HepG2 (cell line): Measurements from ENCODE around the gene CENPP. TPM values are rescaled to one million over a fixed set of nuclear protein-coding genes. Genes with fewer than 3 reads are reported as not detected.

Experiments
- CBX2 ChIP-seq, 2 experiments: fragments of 200-600 bp in 1 of 2; sonication (generic); formaldehyde crosslinking in 1 of 2; IDR thresholded peaks; 2 replicates each; pipeline versions ENCODE4 v1.7.0 to v1.8.1; 2018 to 2022; ENCODE audit warnings: low read depth in 2 of 2, low read length in 1 of 2, mild to moderate bottlenecking in 1 of 2, missing genetic modification reagents in 1 of 2
- ISL2 ChIP-seq: sonication (generic); formaldehyde crosslinking; IDR thresholded peaks from 2 replicates; pipeline ENCODE4 v1.5.0; 2020; ENCODE audit warnings: missing genetic modification reagents
- MATR3 ChIP-seq: sonication (generic); formaldehyde crosslinking; IDR thresholded peaks from 2 replicates; pipeline ENCODE4 v1.4.0; 2020; ENCODE audit warnings: missing genetic modification reagents
- MAX ChIP-seq: IDR thresholded peaks from 2 replicates; pipeline ENCODE4 v1.6.1; 2012; ENCODE audit warnings: inconsistent platforms
- RBFOX2 ChIP-seq: fragments of 200-400 bp; formaldehyde crosslinking; IDR thresholded peaks from 2 replicates; pipeline ENCODE4 v1.6.1; 2017; ENCODE audit warnings: low read depth, mild to moderate bottlenecking, low read length
- RBM22 ChIP-seq: fragments of 200-400 bp; formaldehyde crosslinking; optimal IDR thresholded peaks from 2 replicates; pipeline ENCODE3; 2017; ENCODE audit warnings: mild to moderate bottlenecking, low read length, moderate library complexity
- RERE ChIP-seq: IDR thresholded peaks from 2 replicates; pipeline ENCODE4 v1.6.1; 2016; ENCODE audit warnings: low read depth, missing genetic modification reagents, missing compliant biosample characterization
- RXRA ChIP-seq: sonication (generic); formaldehyde crosslinking; IDR thresholded peaks from 2 replicates; pipeline ENCODE4 v1.5.1; 2020; ENCODE audit warnings: missing genetic modification reagents
- SAP130 ChIP-seq: IDR thresholded peaks from 2 replicates; pipeline ENCODE4 v1.6.1; 2016; ENCODE audit warnings: low read depth
- SP5 ChIP-seq: IDR thresholded peaks from 2 replicates; pipeline ENCODE4 v1.6.1; 2016; ENCODE audit warnings: low read depth, borderline replicate concordance
- SPEN ChIP-seq: sonication (generic); formaldehyde crosslinking; IDR thresholded peaks from 2 replicates; pipeline ENCODE4 v1.5.1; 2020; ENCODE audit warnings: low read depth, mild to moderate bottlenecking, missing genetic modification reagents
- ZBTB8A ChIP-seq: sonication (generic); formaldehyde crosslinking; IDR thresholded peaks from 2 replicates; pipeline ENCODE4 v1.4.0; 2020; ENCODE audit warnings: mild to moderate bottlenecking, low read depth, missing genetic modification reagents, borderline replicate concordance
- ZNF18 ChIP-seq: sonication (generic); formaldehyde crosslinking; IDR thresholded peaks from 2 replicates; pipeline ENCODE4 v1.8.0; 2022; ENCODE audit warnings: mild to moderate bottlenecking, missing genetic modification reagents; ENCODE audit not compliant: insufficient replicate concordance
- ZNF235 ChIP-seq: sonication (generic); formaldehyde crosslinking; IDR thresholded peaks from 2 replicates; pipeline ENCODE4 v1.8.1; 2023; ENCODE audit warnings: mild to moderate bottlenecking, missing genetic modification reagents, borderline replicate concordance
- ZNF296 ChIP-seq: sonication (generic); formaldehyde crosslinking; conservative IDR thresholded peaks from 2 replicates; pipeline ENCODE4 v1.5.0; 2020; ENCODE audit warnings: mild to moderate bottlenecking, missing genetic modification reagents
- ZNF317 ChIP-seq: sonication (generic); formaldehyde crosslinking; IDR thresholded peaks from 2 replicates; pipeline ENCODE4 v1.5.0; 2020; ENCODE audit warnings: mild to moderate bottlenecking, missing genetic modification reagents
- ZNF616 ChIP-seq: sonication (generic); formaldehyde crosslinking; IDR thresholded peaks from 2 replicates; pipeline ENCODE4 v1.5.0; 2020; ENCODE audit warnings: low read depth, mild to moderate bottlenecking, missing genetic modification reagents
- ZNF776 ChIP-seq: sonication (generic); formaldehyde crosslinking; IDR thresholded peaks from 2 replicates; pipeline ENCODE4 v1.4.0; 2020; ENCODE audit warnings: mild to moderate bottlenecking, missing genetic modification reagents
- ZNF839 ChIP-seq: sonication (generic); formaldehyde crosslinking; IDR thresholded peaks from 2 replicates; pipeline ENCODE4 v1.4.0; 2020; ENCODE audit warnings: missing genetic modification reagents, mild to moderate bottlenecking, borderline replicate concordance
- ZSCAN31 ChIP-seq: sonication (generic); formaldehyde crosslinking; IDR thresholded peaks from 2 replicates; pipeline ENCODE4 v1.5.0; 2020; ENCODE audit warnings: low read depth, mild to moderate bottlenecking, missing genetic modification reagents
- polyA plus RNA-seq, 8 experiments: library from polyadenylated mRNA; depleted of rRNA in 3 of 8; stranded (reverse) in 7 of 8; unstranded in 1 of 8; fragments of >200 nt; fragmentation: Illumina TruSeq in 4 of 8; extraction: Trizol in 4 of 8; gene quantifications; 2 replicates each; pipeline versions ENCODE4 v1.2.1 to v1.2.3, GENCODE V29; 2011 to 2016; ENCODE audit warnings: low read depth in 4 of 8, missing spikeins in 1 of 8, mixed read lengths in 1 of 8; ENCODE audit not compliant: insufficient read depth in 1 of 8
- total RNA-seq, 5 experiments: library from RNA; depleted of rRNA; stranded (reverse); fragments of >200 nt; fragmentation: Illumina TruSeq; extraction: Trizol; gene quantifications; 2 replicates each; pipeline ENCODE4 v1.2.3, GENCODE V29; 2016; ENCODE audit warnings: low read depth in 1 of 5
- TF ChIP-seq, protein P1 (sequence below): sonication (generic); formaldehyde crosslinking; IDR thresholded peaks from 2 replicates; pipeline ENCODE4 v1.8.0; 2022; ENCODE audit warnings: mild to moderate bottlenecking, missing genetic modification reagents

The CENPP gene
- total and polyA plus RNA-seq, 2 of the 13 experiments (the other 11 are each of a cell fraction or from before 2014, with no cell fraction given): 2.0 to 11.4 TPM

DNA sequence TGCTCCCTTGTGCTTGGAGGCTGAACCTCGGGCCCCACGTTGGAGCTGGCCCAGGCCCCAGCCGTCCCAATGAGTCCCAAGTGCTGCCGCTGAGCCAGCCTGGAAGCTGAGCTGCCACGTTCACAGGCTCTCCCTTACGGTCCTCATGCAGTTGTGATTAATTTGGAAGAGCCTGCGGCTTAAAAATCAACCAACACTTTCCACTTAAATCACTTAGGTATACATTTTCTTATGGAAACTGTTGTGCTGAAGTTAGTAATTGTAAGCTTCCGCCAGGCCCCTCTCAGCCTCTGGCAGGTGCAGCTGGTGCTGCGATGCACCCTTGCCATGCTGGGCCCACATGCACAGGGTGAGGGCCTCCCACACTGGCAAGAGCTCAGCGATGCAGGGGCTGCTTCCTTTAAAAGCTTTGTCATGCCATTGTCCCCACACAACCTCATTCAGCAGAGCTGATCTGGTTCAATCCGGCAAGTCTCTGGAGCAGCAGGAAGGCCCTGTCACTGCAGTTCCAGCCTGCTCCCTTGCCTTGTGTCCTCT lies 283.2 kb downstream of the CENPP start (continued):
- no peak for TF ChIP-seq RERE (CRISPR knock-in tag)
- no peak for TF ChIP-seq SPEN (CRISPR knock-in tag)
- TF ChIP-seq ZBTB8A (CRISPR knock-in tag): no peak
- TF ChIP-seq ZNF776 (CRISPR knock-in tag): no peak
- TF ChIP-seq ISL2 (CRISPR knock-in tag): no peak
- no peak for TF ChIP-seq ZNF18 (CRISPR knock-in tag)
- TF ChIP-seq RXRA: no peak
- TF ChIP-seq ZNF839 (CRISPR knock-in tag): no peak
- no peak for TF ChIP-seq MATR3
- TF ChIP-seq RBFOX2: no peak
- TF ChIP-seq SP5: no peak
- TF ChIP-seq ZNF317 (CRISPR knock-in tag): no peak
- no peak for TF ChIP-seq MAX
- TF ChIP-seq CBX2 (IDR thresholded peaks at IDR 0.05; ENCODE audit: low read depth, low read length): no peak
- TF ChIP-seq CBX2 (CRISPR knock-in tag; IDR thresholded peaks at IDR 0.05; ENCODE audit: low read depth): no peak
- TF ChIP-seq RBM22: no peak
- no peak for TF ChIP-seq ZNF235
- TF ChIP-seq SAP130: 0 out of 2 replicates have a peak, but pooled peaks have one; percentile 5
- TF ChIP-seq ZSCAN31 (CRISPR knock-in tag): no peak
- 0 out of 2 replicates have a peak, but pooled peaks have one; percentile 41 for TF ChIP-seq ZNF296 (CRISPR knock-in tag)
- no peak for TF ChIP-seq ZNF616
- TF ChIP-seq, protein P1, sequence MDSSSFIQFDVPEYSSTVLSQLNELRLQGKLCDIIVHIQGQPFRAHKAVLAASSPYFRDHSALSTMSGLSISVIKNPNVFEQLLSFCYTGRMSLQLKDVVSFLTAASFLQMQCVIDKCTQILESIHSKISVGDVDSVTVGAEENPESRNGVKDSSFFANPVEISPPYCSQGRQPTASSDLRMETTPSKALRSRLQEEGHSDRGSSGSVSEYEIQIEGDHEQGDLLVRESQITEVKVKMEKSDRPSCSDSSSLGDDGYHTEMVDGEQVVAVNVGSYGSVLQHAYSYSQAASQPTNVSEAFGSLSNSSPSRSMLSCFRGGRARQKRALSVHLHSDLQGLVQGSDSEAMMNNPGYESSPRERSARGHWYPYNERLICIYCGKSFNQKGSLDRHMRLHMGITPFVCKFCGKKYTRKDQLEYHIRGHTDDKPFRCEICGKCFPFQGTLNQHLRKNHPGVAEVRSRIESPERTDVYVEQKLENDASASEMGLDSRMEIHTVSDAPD (CRISPR knock-in tag): no peak
